Dedifferentiated amniotic fluid mesenchymal stem cell (primary cell): Measurements from ENCODE around the gene VTI1B.

Source experiments
- DNase-seq: peaks from one replicate; pipeline ENCODE4 v3.0.0-alpha.2; 2016; ENCODE audit errors: extremely low spot score

The VTI1B gene

GRCh38 chr14:67679006-67679405 is 4.6 kb upstream of the VTI1B start:
- DNase-seq: no peak

DNA sequence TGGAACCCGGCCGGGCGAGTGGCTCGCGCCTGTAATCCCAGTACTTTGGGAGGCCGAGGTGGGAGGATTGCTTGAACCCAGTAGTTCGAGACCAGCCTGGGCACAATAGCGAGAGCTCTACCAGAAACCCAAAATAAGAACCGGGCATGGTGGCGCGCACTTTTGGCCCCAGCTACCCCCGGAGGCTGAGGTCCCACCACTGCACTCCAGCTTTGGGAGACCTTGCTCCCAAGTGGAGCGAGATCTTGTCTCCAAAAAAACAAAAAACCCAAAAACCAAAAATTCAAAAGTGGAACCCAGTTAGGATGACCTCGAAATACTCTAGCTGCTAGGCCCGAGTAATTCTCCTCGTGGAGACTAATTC is 769 bp upstream of the VTI1B start:
- no peak for DNase-seq

DNA sequence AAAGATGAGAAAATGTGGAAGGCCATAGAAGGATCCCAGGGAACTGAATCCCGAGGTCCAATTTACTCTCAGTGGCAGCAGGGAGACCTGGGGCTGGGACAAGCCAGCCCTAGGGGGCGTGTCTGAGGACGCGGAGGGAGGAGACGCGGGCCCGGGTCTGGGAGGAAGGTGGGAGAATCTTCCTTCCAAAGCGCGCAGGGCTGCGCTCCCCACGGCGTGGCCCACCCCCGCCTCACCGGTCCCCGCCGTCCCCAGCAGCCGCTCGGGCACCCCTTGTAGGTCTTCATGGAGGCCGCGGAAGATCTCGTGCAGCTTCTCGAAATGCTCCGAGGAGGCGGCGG is 323 bp downstream of the VTI1B start:
- DNase-seq: peak; percentile 57

- no peak for DNase-seq
Measured at GRCh38 chr14:67673451-67673850, 981 bp downstream of the VTI1B start.

- DNase-seq: no peak
Measured at GRCh38 chr14:67668559-67668958, 5.9 kb downstream of the VTI1B start.

- DNase-seq: peak; percentile 65
Measured at GRCh38 chr14:67666750-67667449, 7.5 kb downstream of the VTI1B start.

DNA sequence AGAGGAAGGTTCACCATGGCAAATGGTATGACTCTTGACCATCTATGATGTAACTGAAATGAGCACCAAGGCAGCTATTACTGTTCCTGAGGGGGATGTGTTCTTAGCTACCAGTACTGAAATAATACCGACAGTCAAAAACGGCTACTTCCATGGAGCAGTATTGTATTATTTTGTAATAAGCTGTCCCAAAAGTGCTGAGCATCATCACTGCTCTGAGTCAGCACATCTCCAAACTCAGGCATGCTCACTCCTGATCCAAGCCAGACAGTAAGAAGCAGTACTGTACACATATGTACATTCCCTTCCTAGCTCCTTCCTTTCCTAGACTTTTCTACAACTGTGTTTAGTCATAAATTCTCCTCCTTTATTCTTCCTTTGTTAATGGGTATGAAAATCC is 8.6 kb downstream of the VTI1B start:
- peak; percentile 34 for DNase-seq

DNA sequence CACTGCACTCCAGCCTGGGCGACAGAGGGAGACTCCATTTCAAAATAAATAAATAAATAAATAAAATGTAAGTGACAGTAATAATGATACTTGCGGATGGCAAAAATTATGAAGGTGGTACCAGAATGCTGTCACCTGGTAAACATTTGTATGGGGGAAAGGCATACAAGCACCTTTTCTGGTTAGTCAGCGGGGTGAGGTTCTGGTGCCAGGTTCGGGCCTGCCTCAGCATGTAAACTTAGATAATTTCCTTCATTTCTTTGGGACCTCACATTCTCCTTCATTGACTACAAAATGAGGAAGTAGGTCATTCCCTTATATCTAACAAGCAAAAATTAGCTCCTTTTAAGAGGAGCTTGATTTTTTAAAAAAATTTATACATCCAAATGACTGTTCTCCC is 10.8 kb downstream of the VTI1B start:
- DNase-seq: no peak

- peak; percentile 75 for DNase-seq
Measured at GRCh38 chr14:67653651-67654280, 20.7 kb downstream of the VTI1B start.

DNA sequence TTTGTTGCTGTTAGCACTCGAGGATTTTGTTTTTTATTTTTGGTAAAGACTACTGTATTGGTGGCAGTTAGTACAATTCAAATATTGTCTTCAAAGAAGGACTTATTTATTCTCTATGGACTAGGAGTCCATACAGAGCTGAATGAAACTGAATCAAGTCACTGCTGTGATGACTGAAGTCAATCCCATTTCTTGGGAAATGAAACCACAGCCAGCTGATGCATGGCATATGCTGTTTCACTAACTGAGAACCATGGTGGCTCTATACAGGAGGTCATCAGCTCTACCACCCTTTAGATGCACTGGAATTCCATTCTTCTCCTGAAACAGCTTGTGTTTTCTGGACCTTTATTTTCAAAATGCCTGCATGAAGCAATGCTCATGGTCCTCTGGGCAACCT is 22.2 kb downstream of the VTI1B start:
- DNase-seq: no peak

DNA sequence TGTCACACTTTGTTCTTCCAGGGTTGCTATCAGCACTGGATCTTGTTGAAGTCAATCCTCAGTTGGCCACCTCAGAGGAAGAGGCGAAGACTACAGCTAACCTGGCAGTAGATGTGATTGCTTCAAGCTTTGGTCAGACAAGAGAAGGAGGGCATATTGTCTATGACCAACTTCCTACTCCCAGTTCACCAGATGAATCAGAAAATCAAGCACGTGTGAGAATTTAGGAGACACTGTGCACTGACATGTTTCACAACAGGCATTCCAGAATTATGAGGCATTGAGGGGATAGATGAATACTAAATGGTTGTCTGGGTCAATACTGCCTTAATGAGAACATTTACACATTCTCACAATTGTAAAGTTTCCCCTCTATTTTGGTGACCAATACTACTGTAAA is 23.7 kb downstream of the VTI1B start:
- no peak for DNase-seq

GRCh38 chr14:67650151-67650550 is 24.3 kb downstream of the VTI1B start:
- no peak for DNase-seq

DNA sequence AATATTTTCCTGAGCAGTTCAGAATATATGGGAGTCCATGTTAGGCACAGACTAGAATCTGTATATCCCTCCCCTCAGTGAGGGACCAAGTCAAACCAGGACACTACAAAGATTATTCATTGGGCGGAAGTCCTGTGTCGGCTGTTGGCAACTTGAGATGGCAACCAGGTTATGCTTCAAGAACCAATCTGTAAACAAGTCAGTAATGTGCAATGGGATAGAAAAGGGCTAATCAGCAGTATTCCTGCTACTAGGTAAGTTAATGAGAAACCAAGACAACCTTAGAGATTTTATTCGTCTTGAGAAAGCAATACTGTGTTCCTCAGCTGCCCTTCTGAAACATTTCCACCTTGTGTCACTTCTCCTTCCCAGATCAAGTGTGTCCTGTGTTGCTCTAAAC is 28.3 kb downstream of the VTI1B start:
- DNase-seq: no peak

DNA sequence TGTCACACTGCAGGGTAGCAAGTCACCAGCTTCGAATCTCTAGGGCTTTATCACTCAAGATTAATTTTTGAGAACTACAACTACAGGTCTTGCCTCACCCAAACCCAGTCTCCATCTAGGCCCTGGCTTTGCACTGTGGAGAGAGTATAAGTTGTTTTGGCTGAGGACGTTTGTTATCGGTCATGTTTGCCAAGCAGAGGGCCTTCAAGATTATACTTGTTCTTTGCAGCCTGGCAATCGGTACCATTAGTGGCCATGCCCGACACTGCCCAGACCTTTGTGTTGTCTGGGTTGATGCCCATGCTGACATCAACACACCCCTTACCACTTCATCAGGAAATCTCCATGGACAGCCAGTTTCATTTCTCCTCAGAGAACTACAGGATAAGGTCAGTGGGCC is 29.0 kb downstream of the VTI1B start:
- no peak for DNase-seq

DNA sequence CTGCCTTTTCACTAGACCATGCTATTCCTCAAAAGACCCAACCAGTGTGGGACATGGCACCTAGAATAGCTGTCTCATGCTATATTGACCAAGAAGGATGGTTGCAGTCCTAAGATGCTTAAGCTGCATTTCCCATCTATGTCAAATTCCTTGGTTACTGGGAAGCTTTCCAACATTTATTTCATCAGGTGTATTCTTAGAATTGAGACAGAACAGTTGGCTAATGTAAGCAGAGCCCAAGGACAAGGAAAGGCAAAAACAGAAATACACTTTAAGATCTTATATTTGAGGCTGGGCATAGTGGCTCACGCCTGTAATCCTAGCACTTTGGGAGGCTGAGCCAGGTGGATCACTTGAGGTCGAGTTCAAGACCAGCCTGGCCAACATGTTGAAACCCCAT is 30.0 kb downstream of the VTI1B start:
- DNase-seq: no peak

DNA sequence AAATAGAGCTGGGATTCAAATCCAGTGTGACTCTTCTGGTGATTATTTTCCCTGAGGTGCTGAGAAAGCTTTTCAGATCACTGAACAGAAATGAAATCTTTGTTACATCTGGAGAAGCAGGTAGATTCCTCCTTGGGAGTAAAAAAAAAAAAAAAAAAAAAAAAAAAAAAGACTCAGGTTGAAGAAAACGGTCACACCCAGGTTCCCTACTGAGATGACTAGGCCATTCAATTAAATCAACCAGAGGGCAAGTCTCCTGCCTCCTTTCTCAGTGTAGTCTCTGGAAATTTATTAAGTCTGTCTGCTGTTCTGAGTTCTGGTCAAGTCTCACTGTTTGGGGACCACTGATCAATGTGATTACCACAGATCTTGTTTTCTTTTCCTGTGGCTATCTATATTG is 30.7 kb downstream of the VTI1B start:
- no peak for DNase-seq

GRCh38 chr14:67641902-67642749 is 32.3 kb downstream of the VTI1B start:
- DNase-seq: no peak

GRCh38 chr14:67641480-67641879 is 33.0 kb downstream of the VTI1B start:
- no peak for DNase-seq

DNA sequence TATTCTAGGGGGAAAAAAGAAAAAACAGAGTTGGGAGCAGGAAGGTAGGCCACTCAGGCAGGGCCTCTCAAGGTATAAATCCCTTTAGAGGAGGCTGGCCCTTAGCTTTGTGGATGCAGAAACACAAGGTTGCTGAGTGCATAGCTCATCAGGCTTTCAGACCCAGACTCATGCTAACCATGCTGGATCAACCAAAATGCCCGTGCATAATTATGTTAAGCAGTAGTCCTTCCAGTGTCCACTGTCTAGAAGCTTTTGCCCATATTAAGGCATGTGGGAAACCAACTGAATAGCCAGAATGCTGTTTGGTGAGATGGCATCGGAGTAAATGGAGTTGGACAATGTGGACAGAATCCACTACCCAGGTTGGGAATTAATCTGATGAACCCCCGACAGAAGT is 35.8 kb downstream of the VTI1B start:
- DNase-seq: no peak

DNA sequence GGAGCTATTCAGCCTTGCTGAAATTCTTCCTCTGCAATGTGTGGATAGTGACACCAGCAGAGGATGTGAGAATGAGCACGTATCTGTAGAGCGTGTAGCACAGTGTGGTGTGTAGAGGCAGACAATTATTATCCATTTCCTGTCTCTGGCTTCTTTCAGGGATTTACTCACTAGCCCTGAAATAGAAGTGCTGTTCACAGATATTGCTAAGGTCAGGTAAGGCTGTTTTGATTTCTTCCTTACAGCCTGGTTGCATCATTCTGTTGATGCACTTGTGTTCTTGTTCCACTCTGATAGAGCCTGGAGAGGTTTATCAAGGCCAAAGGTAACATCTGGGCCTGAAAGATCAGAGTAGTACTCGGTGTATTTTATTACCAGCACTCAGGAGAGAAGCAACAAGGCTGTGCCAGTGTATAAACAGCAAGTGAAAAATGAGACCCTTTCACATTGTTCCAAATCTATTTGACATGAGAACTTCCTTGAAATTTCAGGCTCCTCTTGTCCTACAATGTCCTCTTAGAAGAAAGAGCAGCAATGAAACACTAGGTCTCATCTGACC is 38.0 kb downstream of the VTI1B start:
- DNase-seq: no peak

DNA sequence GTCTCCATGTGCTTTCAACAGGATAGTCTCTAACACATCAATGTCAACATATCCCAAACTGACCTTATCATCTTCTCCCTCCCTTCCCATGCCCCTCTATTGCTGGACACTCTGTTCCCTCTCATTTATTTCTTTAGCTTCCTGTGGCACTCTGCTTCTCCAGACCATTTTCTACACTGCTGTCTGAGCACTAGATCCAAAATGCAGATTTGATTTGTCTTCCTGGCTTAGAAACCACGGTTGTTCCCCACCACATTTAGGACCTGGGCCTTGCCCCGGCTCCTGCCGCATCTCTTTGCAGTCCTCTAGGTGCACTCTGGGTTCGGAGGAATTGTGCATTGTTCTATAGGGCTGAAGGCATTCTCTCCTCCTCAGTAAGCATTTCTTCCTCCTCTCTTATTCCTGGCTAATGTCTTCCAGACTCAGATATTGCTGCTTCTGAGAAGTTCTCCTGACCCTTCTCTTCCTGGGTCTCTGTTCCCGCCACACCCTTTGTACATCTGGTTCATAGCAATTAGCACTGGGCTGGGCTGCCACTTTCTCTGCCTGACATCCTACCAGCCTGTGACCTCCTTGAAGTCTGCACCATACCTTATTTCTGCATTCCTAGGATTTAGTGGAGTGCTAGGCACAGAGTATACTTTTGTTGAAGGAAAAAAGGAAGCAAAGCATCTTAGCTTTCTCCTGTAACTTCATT is 40.8 kb downstream of the VTI1B start:
- no peak for DNase-seq

GRCh38 chr14:67630938-67631337 is 43.5 kb downstream of the VTI1B start:
- no peak for DNase-seq
